Lung (tissue), 12 donors: ENCODE data around the gene SUSD5. TPM values are rescaled to one million over a fixed set of nuclear protein-coding genes. Genes with fewer than 3 reads are reported as not detected.
"Not testable (repeated sequence)": the region's sequence is repeated elsewhere in the genome, so short reads cannot be mapped to it uniquely, and the experiment has no call there.

Experiments used
- ATAC-seq: fragments of 200-7000 bp; cut with Tn5 transposase; one replicate; pipeline ENCODE4 v1.9.1; 2020; ENCODE audit warnings: moderate number of reproducible peaks; ENCODE audit not compliant: insufficient read depth, low FRiP score
- DNase-seq, 3 donors: peaks; one replicate each; pipeline ENCODE4 v3.0.0-alpha.2; 2013 to 2017
- H3K27ac ChIP-seq, 2 donors: one replicate each; pipeline ENCODE4 v1.5.1; 2013; ENCODE audit warnings: mild to moderate bottlenecking in 2 of 2, moderate library complexity in 2 of 2, control low read depth in 1 of 2, inconsistent platforms in 1 of 2, low read depth in 1 of 2, low read length in 1 of 2
- H3K27me3 ChIP-seq, 3 donors: one replicate each; pipeline ENCODE4 v1.5.1; 2013; ENCODE audit warnings: low read length in 2 of 3; ENCODE audit not compliant: control insufficient read depth in 3 of 3, insufficient read depth in 3 of 3
- H3K36me3 ChIP-seq, 4 donors: one replicate each; pipeline ENCODE4 v1.5.1; 2013; ENCODE audit warnings: low read length in 4 of 4, mild to moderate bottlenecking in 1 of 4, moderate library complexity in 1 of 4; ENCODE audit not compliant: control insufficient read depth in 4 of 4, insufficient read depth in 4 of 4
- H3K4me1 ChIP-seq, 5 donors: one replicate each; pipeline ENCODE4 v1.5.1; 2013; ENCODE audit warnings: low read length in 5 of 5, mild to moderate bottlenecking in 2 of 5, moderate library complexity in 1 of 5; ENCODE audit not compliant: control insufficient read depth in 5 of 5, insufficient read depth in 5 of 5
- H3K4me3 ChIP-seq: one replicate; pipeline ENCODE4 v1.5.1; 2013; ENCODE audit warnings: mild to moderate bottlenecking, control low read depth, moderate library complexity
- H3K9ac ChIP-seq, 2 donors: one replicate each; pipeline ENCODE4 v1.5.1; 2013; ENCODE audit warnings: low read length in 2 of 2, control low read depth in 1 of 2; ENCODE audit not compliant: insufficient read depth in 1 of 2
- H3K9me3 ChIP-seq, 4 donors: one replicate each; pipeline ENCODE4 v1.5.1; 2013; ENCODE audit warnings: low read length in 3 of 4, mild to moderate bottlenecking in 1 of 4, moderate library complexity in 1 of 4; ENCODE audit not compliant: control insufficient read depth in 4 of 4, insufficient read depth in 3 of 4
- WGBS, 2 donors: extraction: QIAGEN DNeasy Blood & Tissue Kit; methylation state at CpG; one replicate each; pipeline ENCODE4 v1.1.7; 2013; 5-methylcytosine and 5-hydroxymethylcytosine counted together
- polyA plus RNA-seq, 2 donors: library from polyadenylated mRNA; stranded (reverse); fragments of 200-250 nt; gene quantifications; one replicate each; pipeline ENCODE4 v1.2.1, GENCODE V29; 2013
- total RNA-seq, 2 donors: library from RNA; depleted of rRNA in 1 of 2; stranded (reverse); fragments of >200 nt in 1 of 2; gene quantifications; one replicate each; pipeline ENCODE4 v1.2.1, GENCODE V29; 2014 to 2021
- TF ChIP-seq, protein P1 (sequence below): IDR thresholded peaks from 2 replicates; pipeline ENCODE4 v1.5.1; 2012; ENCODE audit warnings: mild to moderate bottlenecking; ENCODE audit errors: control extremely low read depth, extremely low read depth
- donor health status: control.
- donor health status: control.
- donor health status: Bipolar disorder and iron deficiency.
- donor health status: healthy.
- donor health status: DM: yes; HTN: yes; CAD: no.

Gene SUSD5
- total and polyA plus RNA-seq, 4 donors = 0.17 to 2.9 (median 1.0) TPM

DNA sequence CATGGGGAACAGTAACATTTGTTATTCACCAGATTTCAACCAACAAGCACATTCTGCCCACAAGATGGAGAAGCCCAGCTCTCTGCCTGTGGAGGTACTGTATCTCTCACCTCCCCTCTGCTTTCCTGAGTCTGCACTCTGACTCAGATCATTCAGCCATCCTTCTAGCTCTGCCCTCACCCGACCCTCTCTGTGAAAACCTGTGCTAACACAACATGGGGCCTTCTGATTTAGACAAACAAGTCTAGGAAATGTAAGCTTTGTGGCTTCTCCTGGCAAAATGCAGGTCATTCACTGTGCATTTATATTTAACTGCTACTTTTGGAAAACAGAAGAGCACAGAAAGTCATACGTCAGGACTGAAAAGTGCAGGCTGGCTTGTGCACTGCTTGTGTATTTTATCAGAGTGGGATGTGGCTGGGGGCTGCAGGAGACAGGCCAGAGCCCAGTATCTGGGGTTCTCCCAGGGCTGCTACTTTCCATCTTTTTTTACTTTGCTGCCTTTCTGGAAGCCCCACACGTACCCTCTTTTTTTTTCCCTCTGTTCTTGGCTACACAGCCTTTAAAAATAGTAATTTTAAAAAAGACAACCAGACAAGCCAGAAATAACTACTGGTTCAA is 50.8 kb downstream of the SUSD5 start:
- Histone ChIP-seq H3K27ac (no peak overlapping the region), H3K9ac (no peak overlapping the region), H3K4me3 (no peak overlapping the region), H3K4me1 (peaks cover 0 to 4% (median 0%) of the 10 kb centered on the region in 5 donors), H3K27me3 (no peaks in the 10 kb centered on the region), H3K36me3 (no peaks in the 10 kb centered on the region), H3K9me3 (peaks cover 0 to 3% (median 0%) of the 10 kb centered on the region in 4 donors)
- ATAC-seq (no peak), DNase-seq (no peak)
- TF ChIP-seq, protein P1, sequence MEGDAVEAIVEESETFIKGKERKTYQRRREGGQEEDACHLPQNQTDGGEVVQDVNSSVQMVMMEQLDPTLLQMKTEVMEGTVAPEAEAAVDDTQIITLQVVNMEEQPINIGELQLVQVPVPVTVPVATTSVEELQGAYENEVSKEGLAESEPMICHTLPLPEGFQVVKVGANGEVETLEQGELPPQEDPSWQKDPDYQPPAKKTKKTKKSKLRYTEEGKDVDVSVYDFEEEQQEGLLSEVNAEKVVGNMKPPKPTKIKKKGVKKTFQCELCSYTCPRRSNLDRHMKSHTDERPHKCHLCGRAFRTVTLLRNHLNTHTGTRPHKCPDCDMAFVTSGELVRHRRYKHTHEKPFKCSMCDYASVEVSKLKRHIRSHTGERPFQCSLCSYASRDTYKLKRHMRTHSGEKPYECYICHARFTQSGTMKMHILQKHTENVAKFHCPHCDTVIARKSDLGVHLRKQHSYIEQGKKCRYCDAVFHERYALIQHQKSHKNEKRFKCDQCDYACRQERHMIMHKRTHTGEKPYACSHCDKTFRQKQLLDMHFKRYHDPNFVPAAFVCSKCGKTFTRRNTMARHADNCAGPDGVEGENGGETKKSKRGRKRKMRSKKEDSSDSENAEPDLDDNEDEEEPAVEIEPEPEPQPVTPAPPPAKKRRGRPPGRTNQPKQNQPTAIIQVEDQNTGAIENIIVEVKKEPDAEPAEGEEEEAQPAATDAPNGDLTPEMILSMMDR = no peak
- WGBS, 2 donors = 71 to 76% methylated on average over 3 of the region's 3 CpGs

GRCh38 chr3:33167284-33167683 is 51.3 kb downstream of the SUSD5 start:
- Histone ChIP-seq H3K27me3 (no peaks in the 10 kb centered on the region), H3K4me1 (peaks cover 0 to 4% (median 0%) of the 10 kb centered on the region in 5 donors), H3K9me3 (peaks cover 0 to 3% (median 0%) of the 10 kb centered on the region in 4 donors), H3K36me3 (no peaks in the 10 kb centered on the region), H3K9ac (no peak overlapping the region), H3K4me3 (no peak overlapping the region), H3K27ac (no peak overlapping the region)
- 82 to 91% methylated on average over 3 of the region's 3 CpGs for WGBS, 2 donors
- TF ChIP-seq, protein P1 = no peak
- ATAC-seq (no peak), DNase-seq (no peak)

DNA sequence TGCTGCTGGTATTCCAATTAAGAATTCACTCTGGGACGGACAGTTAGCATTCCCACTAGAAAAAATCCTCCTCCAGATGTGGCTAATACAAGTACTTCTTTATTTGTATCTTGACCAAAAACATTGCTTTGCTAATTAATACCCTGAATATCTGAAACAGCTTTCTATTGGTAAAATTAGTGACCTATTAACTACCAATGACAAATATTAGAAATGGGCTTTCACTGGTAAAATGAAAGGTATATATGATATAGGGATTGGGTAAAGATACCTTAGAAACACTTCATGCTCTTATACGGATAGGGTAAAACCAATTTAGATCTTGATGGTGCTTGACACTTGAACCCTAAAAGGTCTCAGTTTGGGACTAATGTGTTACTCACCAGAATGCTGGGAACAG is 52.5 kb downstream of the SUSD5 start:
- Histone ChIP-seq H3K36me3 (no peaks in the 10 kb centered on the region), H3K27me3 (no peaks in the 10 kb centered on the region), H3K4me3 (no peak overlapping the region), H3K9ac (no peak overlapping the region), H3K27ac (no peak overlapping the region), H3K4me1 (peaks cover 0 to 4% (median 0%) of the 10 kb centered on the region in 5 donors), H3K9me3 (peaks cover 0 to 3% (median 0%) of the 10 kb centered on the region in 4 donors)
- WGBS, 2 donors = 91 to 95% methylated on average over 2 of the region's 2 CpGs
- no peak for DNase-seq
- ATAC-seq = no peak
- TF ChIP-seq, protein P1 = no peak

DNA sequence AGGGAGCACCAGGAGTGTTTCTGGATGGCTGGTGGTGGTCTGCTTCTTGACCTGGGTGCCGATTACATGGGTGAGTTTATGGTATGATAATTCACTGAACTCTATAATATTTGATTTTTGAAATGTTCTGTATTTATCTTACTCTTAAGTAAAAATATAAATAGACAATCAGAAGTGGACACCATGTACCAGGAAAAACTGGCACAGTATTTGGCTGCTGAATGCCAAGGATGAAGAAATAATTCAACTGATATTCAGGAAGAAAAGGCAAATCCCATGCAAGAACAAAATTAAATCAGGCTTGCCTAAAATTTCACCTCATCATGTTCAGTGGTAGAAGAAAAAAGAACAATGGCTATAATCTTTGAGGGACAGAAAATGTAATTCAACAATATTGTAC is 53.2 kb downstream of the SUSD5 start:
- Histone ChIP-seq H3K4me3 (no peak overlapping the region), H3K9me3 (peaks cover 0 to 2% (median 0%) of the 10 kb centered on the region in 4 donors), H3K4me1 (peaks cover 0 to 4% (median 0%) of the 10 kb centered on the region in 5 donors), H3K27me3 (no peaks in the 10 kb centered on the region), H3K9ac (no peak overlapping the region), H3K27ac (no peak overlapping the region), H3K36me3 (no peaks in the 10 kb centered on the region)
- ATAC-seq = no peak
- DNase-seq = no peak
- TF ChIP-seq, protein P1 = no peak
- WGBS, 2 donors = 84 to 87% methylated on average over 1 of the region's 1 CpG

- 84 to 94% methylated on average over 5 of the region's 5 CpGs for WGBS, 2 donors
- DNase-seq = not testable (repeated sequence)
Observed at GRCh38 chr3:33162621-33163020, 56.0 kb downstream of the SUSD5 start.

More at GRCh38 chr3:33162621-33163020, 56.0 kb downstream of the SUSD5 start:
- H3K36me3 ChIP-seq, H3K27me3 ChIP-seq, H3K27ac ChIP-seq, H3K9me3 ChIP-seq, ATAC-seq, H3K4me1 ChIP-seq, H3K9ac ChIP-seq, H3K4me3 ChIP-seq: not testable (repeated sequence)
